Liver (tissue), 2 donors: ENCODE data around the gene CEP135.

Experiments used
- CTCF ChIP-seq: fragments of 150-350 bp; IDR thresholded peaks from 2 replicates; pipeline ENCODE4 v1.5.1; 2017; ENCODE audit warnings: improper control_type of control experiment, low read depth, low read length; ENCODE audit not compliant: missing input control
- TF ChIP-seq, protein P1 (sequence below): IDR thresholded peaks from 2 replicates; pipeline ENCODE4 v1.6.1; 2016; ENCODE audit warnings: antibody characterized with exemption, mild to moderate bottlenecking
- donor health status: healthy.

- TF ChIP-seq CTCF: no peak
- TF ChIP-seq, protein P1, sequence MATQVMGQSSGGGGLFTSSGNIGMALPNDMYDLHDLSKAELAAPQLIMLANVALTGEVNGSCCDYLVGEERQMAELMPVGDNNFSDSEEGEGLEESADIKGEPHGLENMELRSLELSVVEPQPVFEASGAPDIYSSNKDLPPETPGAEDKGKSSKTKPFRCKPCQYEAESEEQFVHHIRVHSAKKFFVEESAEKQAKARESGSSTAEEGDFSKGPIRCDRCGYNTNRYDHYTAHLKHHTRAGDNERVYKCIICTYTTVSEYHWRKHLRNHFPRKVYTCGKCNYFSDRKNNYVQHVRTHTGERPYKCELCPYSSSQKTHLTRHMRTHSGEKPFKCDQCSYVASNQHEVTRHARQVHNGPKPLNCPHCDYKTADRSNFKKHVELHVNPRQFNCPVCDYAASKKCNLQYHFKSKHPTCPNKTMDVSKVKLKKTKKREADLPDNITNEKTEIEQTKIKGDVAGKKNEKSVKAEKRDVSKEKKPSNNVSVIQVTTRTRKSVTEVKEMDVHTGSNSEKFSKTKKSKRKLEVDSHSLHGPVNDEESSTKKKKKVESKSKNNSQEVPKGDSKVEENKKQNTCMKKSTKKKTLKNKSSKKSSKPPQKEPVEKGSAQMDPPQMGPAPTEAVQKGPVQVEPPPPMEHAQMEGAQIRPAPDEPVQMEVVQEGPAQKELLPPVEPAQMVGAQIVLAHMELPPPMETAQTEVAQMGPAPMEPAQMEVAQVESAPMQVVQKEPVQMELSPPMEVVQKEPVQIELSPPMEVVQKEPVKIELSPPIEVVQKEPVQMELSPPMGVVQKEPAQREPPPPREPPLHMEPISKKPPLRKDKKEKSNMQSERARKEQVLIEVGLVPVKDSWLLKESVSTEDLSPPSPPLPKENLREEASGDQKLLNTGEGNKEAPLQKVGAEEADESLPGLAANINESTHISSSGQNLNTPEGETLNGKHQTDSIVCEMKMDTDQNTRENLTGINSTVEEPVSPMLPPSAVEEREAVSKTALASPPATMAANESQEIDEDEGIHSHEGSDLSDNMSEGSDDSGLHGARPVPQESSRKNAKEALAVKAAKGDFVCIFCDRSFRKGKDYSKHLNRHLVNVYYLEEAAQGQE: no peak
These were observed 28.2 kb upstream of the CEP135 start for GRCh38 chr4:55920571-55920970.
